GM19239 (cell line): ENCODE measurements around the gene PLXNC1.
A peak's percentile ranks its signal among the peaks of the same experiment; 100 is the strongest.

Source experiments
- DNase-seq: peaks from one replicate; pipeline ENCODE4 v3.0.0; 2011; ENCODE audit warnings: low spot score; ENCODE audit not compliant: insufficient read length
- FAIRE-seq: peaks from 2 replicates; lab custom pipeline; 2011; peaks lifted over from hg19 to GRCh38; lab: Jason Lieb, UNC

The PLXNC1 gene

DNA sequence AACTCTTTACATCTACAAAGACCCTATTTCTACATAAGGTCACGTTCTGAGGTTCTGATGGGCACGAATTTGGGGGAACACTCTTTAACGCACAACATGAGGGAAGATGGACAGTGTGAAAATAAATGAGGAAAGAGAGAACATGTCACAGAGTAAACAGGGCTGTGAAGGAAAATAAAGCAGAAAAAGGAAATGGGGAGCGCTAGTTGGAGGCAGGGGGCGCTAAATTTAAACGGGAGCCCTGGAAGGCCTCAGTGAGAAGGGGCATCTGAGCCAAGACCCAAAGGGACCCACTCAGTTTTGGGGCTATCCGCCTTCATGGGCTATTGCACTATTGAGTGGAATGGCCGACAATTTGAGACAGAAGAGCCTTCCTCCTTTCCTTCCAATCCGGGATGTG is 50.5 kb downstream of the PLXNC1 start:
- FAIRE-seq (no peak), DNase-seq (no peak)

DNA sequence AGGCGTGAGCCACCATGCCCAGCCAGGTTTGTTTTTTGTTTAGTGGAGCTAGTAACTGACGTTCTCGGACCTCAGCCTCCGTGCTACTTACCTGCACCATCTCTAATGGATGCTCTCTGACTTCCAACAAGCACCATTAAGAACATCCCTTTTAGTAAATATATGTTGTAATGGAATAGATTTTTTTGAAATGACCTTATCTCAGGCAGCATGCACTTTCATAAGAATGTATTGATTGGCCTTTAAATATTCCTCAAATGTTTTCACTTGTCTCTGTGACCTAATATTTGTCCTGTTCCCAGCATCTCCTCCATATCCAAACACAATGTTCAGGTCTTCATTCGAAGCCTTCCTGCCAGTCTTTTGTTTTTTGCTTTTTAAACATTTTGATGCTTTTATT is 51.7 kb downstream of the PLXNC1 start:
- FAIRE-seq, result no peak
- DNase-seq, result no peak

DNA sequence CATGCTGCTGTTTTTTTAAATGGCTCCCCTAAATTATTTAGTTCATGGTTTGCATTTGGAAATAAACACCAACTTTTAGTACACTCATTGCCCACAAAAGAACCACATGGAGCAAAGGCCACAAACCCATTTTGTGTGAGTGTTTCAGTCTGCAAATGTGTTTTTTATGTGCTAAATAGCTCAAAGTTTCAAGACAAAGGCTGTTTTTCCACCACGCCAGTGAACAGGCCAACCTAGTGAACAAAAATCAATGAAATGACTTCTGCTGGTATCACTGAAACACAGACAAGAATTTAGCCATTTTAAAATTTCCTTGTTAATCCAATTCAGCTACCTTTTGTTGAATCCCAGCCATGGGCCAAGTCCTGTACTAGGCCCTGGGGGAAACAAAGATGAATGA is 52.3 kb downstream of the PLXNC1 start:
- DNase-seq, result no peak
- no peak for FAIRE-seq

DNA sequence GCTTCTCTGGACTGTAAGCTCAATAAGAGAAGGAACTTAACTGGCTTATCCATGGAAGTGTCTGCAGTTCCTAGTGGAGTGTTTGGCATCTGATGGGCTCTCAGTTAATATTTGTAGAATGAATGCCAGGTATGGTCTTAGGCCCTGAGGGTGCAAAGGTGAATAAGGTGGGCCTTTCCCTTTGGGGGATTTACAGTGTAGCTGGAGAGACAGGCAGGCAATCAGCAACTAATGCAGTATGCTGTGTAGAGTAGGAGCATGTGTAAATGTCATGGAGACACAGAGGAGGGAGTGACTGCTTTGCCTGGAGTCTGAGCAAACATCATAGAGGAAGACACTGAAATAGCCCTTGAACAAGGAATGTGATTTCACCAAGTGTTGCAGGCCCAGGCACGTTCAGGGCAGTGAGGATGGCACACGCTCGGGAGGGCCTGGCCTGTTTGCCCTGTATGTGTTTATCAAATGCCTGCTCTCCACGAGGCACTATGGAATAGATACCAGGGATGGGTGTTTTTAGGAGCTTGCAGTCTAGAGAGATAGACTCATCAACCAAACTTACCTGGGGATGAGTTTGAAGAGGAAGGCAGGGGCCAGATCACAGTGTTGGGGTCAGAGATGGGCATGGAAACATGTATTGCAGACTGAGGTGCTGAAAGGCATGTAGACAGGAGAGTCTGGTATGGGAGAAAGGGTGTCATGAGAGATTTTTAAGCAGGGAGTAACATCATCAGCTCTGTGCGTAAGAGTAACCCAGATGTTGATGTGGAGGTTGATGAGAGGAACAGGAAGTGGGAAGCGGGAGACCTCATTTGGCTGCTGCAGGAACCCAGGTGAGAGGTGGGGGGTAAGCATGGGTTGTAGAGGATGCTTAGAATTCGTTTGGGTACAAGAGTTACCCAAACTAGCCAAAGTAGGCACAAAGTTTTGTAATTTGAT is 54.1 kb downstream of the PLXNC1 start:
- FAIRE-seq (peak; percentile 11), DNase-seq (no peak)

DNA sequence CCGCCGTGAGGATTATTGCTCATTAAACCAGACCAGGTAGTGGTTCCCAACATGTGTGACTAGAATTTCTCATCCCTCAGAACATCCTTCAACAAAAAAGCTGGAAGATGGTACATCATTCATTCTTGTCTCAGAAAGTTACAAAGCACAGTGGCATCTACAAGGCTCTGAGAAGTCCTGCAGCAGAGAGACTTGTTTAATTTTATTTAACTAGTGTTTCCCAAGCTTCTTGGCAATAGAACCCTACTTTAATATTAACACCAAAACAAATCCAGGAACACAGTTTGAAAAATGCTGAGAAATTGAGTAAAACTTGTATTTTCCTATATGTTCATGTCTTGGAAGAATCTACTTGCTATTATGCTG is 54.8 kb downstream of the PLXNC1 start:
- no peak for FAIRE-seq

DNA sequence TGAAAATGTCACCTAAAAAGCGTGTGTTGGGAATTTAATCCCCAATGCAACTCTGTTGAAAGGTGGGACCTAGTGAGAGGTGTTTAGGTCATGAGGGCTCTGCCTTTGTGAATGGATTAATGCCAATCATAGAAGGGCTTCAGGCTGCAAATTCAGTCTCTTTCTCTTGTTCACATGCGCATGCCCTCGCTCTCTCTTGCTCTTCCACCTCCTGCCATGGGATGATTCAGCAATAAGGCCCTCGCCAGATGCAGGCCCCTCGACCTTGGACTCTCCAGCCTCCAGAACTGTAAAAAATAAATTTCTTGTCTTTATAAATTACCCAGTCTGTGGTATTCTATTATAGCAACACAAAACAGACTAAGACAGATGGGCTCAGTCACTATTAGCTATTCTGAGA is 55.4 kb downstream of the PLXNC1 start:
- DNase-seq (no peak), FAIRE-seq (no peak)

More for the DNA sequence above, 54.8 kb downstream of the PLXNC1 start:
- no peak for DNase-seq

DNA sequence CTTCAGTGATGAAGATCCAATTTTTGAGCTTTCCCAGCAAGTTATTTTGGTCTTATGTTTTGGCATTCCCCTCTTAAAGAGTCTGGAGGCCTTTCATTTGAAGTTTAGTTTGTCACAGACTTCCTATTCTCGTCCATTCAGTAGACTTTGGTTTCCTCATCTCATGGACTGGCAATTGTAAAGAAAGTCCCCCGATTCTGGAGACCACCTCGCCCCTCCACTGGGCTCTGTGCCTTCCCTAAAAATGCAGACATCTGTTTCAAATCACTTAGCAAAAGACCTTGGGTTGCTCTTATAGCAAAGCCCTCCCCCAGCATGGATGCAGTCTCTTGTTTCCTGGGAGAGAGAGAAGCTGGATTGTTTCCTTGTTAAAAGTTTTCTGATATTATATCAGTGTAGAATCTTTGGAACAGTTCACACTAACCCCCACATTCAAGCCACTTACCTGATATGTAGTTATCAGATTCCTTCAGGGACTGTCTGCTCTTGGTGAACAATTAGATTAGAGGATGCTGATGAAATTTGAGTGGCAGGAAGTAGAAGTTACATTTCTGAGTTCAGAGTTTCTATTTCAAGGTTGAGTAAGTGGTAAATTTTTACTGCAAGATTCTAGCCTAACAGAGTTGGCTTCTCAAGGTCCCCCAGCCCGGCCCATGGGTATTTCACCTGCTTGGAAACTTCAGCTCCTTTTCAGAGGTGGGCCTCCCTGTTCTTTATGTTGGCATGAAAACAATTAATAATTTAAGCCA is 56.3 kb downstream of the PLXNC1 start:
- FAIRE-seq, result peak; percentile 98
- no peak for DNase-seq

DNA sequence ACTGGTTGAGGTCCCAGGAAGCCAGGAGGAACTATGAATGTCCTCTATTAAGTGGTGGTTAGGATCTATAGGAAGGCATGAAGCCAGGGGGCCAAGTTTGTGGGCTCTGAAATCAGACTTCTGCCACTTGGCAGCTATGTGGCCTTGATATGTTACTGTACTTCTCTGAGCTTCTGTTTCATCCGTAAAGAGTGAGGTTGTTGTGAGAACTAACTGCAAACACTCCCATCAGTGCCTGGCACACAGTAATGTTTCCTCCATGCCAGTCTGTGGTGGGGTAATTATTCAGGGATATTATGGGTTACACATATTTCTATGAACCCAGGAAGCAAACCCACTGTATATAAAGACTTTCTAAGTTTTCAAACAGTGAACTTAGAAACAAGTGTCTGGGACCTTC is 57.4 kb downstream of the PLXNC1 start:
- DNase-seq, result no peak

DNA sequence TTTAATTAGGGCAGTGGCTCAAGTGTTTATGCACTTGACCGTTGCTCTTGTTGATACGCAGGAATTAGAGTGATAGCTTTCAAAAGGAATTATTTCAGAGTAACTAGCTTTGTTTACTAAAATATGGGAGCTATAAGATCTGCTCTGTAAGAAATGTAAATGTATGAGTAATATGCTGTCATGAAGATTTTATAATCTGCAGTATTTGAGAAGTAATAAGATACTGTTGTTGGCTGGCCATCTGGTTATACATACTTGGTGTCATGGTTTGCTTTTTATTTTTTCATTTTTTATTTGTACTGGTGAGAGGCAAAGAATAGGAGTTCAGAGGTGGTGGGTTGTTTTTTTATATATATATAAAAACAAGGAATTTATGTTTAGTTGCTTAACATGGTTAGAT is 58.5 kb downstream of the PLXNC1 start:
- no peak for FAIRE-seq
- no peak for DNase-seq

More for the DNA sequence above, 57.4 kb downstream of the PLXNC1 start:
- peak; percentile 88 for FAIRE-seq

DNA sequence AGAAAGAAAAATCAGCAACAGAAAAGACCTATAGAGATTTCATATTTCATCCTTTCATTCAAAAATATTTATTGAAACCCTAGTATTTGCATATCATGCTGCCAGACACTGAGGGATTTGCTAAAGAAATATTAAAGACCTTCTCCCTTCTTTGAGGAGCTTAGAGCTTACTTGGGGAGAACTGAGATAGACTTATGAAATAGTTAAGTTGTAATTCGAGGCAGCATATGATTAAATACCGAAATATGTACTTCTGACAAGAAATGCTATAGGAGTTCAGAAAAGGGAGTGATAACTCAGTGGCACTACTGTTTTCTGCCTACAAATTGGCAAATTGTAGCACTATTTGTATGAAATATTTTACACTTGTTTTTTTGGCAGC is 59.1 kb downstream of the PLXNC1 start:
- no peak for FAIRE-seq
- DNase-seq, result no peak

DNA sequence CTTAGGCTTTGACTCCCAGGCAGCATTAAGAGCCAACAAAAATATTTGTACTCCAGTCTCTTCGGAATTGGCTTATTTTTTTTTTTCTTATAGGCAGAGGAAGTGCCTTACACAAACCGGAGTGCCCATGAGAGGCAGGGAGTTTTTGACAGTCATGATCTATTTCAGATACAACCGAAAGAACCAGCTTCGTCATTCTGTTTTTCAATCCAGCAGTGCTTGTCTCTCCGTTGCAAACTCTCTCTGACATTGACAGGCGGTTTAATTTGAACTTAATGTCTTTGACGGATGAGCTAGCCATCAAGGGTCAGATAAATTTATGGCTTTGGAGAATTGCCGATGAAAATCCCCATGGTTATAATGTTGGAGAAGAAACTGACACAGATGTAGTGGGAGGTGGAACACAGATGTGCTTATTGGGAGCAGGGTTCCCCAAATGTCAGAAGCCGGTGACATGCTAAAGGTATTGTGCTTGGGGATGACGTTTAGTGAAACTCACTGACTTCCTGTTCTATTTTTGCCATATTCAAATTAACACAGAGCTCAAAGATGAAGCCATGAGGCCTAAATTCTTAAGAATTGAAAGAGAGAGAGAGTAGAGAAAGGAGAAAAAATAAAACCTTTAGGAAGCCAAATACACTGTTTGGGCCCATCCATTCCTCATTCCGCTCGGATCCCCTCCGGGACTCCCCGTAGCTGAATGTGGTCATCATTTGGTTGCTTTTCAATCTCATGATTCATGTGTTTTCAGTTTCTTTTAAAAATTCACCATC is 59.7 kb downstream of the PLXNC1 start:
- peak; percentile 99 for FAIRE-seq
- peak; percentile 63 for DNase-seq

DNA sequence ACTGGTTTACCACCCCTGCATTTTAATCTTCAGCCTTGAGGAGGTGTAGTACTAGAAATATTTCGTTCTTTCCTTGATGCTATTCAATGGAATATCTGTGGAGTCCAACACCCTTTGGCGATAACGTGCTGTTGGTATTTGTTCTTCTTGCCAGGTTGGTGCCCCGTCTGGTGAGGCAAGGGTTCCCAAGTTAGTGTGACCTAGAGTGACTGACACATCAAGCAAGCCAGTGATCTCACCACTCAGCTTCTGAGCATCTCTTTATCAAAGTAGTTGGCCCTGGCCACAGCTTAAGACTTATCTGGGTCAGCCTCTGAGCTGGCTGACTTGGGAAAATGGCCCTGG is 60.2 kb downstream of the PLXNC1 start:
- DNase-seq, result no peak
- FAIRE-seq, result no peak

DNA sequence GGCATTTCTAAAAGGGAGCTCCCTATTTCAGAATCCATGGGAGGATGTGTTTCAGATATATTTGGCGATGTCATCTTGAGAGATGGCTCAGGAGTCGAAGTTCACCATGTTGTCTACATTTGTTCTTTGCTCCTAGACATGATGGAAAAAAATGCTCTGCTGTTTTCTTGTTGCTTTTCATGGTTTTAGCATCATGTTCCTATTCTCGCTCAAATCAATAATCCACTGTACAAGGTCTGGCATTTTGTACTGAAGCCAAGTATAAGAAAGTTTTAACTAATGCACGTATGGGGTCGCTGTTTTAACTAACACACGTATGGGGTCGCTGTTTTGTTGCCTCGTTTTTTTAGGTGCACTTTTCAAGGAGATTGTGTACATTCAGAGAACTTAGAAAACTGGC is 60.9 kb downstream of the PLXNC1 start:
- peak; percentile 48 for FAIRE-seq
- DNase-seq, result no peak

DNA sequence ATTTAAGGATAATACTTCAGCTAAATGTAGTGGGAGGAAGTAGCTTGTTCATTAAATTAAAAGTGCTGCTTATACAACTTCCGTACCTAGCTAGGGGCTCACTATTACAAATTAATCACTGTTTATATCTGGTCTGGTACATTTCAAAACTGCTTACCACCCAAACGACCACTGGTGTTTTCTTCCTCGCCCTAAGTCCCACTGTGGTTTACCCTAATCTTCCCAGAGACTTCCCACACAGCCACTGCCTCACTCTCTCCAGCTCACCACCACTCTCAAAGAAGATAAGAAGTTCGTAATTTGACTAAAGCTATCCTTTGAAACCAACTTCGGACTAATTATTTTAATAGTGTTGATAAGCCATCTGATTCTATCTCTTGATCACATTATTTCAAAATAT is 62.6 kb downstream of the PLXNC1 start:
- no peak for FAIRE-seq

DNA sequence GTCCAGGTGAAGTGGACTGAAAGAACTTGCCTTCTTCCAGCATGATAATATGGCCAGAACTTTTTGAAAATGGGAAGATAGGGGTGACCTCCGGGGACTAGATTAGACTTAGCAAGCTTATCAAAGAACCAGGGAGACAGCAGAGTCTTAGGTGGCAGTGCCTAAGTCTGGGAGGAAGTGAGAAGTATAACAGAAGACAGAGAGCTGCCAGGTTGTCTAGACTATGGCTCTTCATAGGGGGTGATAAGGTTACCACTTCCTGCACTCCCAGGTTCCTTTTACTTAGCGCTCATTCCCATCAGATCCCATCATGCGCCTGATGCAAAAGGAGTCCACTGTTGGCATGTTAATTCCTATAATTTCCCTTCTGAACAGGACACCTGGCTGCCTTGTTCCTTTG is 69.9 kb downstream of the PLXNC1 start:
- DNase-seq, result no peak
- FAIRE-seq, result peak; percentile 67

More for the DNA sequence above, 62.6 kb downstream of the PLXNC1 start:
- DNase-seq, result no peak

DNA sequence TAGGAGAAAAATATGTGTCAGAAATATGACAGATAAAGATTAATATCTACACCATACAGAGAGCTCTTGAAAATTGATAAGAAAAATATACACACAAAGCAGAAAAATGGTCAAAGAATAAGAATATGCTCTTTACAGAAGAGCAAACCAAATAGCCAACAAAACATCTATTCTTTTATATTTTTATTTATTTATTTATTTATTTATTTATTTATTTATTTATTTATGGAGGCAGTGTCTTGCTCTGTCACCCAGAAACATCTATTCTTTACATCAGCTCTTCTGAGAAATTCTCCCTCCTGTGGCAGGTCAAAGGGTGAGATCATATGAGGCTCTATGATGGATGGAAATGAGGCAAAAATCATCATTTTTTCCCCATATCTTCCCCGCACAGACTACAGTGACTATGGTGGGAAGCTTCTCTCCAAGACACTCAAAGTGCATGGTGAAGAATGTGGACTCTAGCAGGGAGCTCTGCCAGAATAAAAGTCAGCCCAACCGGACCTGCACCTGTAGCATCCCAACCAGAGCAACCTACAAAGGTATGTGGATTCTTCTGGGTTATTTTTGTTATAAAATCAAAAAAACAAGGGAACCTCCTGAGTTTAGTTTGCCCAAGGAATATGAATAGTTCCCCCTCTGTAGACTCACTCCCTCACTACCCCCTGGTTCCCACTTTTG is 71.4 kb downstream of the PLXNC1 start:
- no peak for FAIRE-seq
- DNase-seq, result no peak

DNA sequence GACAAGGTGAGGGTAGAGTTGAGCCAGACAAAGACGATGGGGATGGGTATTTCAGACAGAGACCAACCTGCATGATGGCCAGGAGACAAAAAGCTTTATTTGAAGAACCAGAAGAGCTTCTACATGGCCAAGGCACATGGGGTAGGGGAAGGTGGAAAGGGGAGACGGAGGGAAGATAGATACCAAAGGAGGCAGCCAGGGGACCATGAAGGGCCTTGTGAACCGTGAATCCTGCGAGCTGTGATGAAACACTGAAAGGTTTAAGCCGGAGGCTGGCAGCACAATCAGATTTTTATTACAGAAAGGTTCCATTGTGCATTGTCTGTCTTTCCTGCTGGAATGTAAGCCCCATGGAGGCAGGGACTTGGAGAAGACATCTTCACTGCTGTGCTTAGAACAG is 72.4 kb downstream of the PLXNC1 start:
- DNase-seq (no peak), FAIRE-seq (no peak)

DNA sequence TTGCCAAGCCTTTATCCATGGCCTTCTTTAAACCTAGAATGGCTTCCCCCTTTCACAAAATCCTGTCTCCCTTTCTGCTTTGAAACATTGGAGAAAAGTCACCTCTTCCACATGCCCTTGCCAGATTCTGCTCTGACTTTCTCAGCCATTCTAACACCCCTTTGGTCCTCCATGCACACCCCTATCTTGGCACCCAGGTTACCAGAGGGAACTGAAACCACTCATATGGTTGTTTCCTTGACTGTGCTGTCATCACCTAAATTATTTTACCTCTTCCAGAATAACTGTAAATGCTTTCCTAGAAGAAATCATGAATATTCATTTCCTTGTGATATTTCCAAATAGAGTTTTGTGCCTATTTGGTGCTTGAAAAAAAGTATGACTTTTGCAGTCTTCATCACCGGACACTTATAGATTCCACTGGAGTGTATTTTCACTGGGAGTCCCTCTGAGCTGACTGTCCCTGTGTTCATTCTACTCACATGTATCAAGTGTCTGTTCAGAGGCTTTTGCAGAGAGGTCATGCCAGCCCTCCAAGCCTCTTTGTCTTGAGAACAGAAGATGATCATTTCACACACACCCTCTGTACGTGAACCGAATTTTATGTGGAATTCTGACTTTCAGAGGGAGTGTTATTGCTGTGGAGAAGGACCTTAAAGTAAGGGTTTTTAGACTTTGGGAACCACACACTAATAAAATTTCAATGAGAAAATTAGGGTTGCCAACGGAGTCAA is 74.1 kb downstream of the PLXNC1 start:
- FAIRE-seq (peak; percentile 60), DNase-seq (no peak)

DNA sequence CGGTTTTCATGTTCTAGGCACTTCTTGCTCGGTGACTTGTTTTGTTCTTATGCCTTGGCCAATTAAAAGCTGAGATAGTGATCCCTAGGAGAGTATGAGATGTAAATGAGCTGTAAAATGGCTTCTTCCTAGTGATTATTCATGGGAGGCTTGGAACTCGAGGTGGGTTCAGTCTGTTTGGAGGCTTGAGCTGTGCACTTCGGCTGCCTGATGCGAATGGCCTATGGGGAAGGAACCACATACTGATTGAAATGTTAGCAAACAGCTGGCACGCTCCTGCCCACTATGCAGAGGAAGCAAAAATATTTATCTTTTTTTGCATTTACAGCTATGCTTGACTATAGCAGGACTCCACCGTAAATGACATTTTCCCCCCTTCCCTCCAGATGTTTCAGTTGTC is 75.5 kb downstream of the PLXNC1 start:
- no peak for DNase-seq
- no peak for FAIRE-seq

DNA sequence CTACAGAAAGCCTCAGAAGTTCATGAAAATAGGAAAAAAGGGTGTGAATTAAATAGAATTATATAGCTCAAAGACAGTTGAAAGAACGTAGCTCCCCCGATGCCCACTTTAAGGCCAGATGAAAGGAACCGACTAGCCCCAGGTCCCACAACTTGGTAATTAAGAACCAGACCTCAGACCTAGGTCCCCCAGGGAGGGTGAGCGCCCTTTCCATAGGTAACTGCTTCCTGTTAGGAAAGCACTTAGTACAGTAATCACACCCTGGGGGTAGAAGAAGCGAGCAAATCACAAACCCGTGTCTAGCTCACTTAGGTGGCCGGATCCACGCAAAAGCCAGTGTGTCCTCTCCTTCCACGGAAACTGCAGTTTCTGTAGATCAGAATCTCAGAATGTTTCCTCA is 77.1 kb downstream of the PLXNC1 start:
- DNase-seq, result no peak
- no peak for FAIRE-seq
